GM04504 (cell line): Measurements from ENCODE around the gene CYB561D1.

Experiments used
- DNase-seq: peaks from one replicate; pipeline ENCODE4 v3.0.0-alpha.2; 2012; ENCODE audit warnings: low read depth

CYB561D1 gene

DNA sequence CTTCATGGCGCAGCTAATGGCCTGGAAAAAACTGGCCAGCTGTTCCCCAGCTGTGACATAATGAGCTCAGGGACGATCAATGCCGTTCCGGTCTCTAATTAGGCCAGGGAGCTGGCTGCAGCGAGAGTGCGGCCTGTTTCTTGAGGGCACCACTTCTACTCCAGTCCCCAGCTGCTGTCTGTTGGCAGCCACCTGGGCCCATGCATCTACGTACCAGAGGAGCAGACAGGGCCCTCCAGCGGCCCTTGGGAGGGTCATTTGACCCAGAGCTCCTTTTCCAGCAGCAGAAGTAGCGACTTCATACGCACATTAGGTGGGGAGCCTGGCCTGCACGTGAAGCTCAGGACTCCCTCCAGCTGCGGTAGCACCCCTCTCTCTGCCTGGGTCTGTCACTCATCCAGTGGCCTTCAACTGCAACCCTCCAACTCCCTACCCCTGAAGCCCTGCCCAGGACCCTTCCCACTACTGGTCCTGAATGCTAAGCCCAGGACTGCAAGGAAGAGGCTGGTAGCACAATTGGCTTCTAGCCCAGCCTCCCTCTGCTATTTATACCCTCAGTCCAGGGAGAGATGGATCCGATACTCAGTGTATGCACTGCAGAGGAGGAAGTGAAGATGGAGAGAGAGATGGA lies 36.7 kb downstream of the CYB561D1 start:
- no peak for DNase-seq

DNA sequence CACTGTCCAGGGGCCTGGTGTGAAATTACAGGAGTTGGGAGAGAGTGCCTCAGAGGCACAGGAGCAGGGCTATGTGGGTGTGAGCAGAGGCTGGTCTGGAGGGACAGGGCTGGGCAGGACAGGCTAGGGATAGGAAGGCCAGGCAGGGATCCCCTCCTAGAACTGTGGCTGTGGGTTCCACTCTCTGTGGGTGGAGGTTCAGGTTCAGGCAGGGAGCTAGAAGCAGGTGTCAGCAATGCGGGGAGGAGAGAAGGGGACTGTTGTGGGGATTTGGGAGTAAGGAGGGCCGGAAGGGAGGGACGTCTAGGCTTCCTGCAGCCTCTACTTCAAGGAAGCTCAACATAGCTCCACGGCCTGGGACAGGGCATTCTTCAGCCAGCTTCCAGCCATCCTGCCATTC lies 37.5 kb downstream of the CYB561D1 start:
- DNase-seq = no peak

DNA sequence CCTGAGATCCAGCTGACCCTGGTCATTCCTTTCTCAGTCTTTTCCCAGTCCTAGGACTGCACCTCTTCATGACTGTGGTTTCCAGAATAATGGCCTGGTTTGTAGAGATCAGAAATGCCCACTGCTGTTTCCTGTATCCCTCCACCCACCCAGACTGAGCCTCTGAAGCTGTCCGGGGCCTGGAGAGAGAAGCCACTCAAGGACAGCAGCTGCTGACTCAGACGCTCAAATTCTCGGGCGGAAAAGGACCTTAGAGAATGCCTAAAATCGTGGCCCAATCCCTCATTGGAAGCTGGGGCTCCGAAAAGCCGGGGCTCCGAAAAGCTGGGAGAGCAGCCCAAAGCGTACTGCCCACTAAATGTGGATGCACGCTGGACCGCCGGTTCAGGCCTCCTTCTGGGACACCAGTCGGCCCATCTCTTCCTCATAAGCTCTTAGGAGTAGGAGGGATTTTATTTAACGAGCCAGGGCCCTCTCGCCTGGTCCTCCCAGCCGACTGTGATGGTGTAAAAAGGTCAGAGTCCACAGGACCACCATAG lies 38.0 kb downstream of the CYB561D1 start:
- no peak for DNase-seq

DNA sequence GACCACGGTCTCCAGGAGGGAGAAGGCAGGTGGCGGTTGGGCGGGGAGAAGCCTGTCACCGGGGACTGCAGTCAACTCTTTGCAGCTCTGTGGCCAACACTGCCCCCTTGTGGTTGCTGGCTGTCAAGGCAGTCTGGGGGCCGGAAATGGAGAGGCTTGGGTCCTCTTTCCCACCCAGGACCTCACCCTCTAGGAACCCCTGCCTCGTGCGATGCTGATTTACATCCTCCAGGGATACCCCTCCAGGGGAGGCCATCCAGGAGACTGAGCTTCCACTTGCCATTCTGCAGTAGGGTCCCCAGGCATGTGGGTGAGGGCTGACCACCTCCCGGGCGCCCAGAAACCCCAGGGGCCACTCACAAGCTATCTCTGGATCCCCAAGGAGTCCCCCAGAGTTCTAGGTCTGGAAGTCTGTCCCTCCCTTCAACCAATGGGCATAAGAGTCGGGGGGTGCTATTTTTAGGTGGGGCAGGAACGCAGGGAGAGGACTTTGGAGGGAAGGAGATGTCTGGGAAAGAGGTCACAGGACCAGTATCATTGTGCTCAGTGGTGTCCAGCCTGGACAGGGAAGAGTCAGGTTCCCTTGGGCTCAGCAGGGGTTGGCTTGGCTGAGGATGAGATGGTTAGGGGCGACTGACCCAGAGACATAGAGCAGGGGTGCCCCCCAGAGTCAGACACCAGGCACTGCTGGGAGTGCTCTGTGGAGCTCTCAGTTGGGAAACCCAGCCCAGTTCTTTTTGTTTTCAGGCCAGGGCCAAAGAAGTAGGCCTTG lies 38.7 kb downstream of the CYB561D1 start:
- peak; percentile 36 for DNase-seq

DNA sequence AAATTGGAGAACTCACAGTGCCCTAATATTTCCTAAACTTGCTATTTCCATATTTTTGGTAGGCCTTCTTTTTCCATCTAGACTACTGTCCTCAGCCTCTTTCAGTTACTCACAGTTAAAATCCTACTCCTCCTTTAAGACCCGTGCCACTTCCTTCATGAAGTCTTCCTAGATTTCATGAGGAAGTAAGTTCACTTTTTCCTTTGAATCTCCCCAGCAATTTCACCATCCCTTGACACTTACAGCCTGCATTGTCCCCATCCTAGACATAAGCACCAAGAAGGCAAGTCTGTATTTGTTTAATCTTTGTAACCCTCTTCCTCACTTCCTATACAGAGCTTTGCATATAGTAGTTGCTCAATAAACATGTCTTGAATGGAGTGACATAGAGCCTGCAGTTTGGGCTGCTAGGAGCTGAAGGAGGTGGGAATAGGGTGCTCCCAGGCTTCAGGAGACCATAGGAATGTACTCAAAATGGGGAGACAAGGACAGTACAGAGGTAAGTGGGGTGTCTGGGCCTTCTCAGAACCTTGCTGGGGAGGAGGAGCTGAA lies 40.5 kb downstream of the CYB561D1 start:
- no peak for DNase-seq

DNA sequence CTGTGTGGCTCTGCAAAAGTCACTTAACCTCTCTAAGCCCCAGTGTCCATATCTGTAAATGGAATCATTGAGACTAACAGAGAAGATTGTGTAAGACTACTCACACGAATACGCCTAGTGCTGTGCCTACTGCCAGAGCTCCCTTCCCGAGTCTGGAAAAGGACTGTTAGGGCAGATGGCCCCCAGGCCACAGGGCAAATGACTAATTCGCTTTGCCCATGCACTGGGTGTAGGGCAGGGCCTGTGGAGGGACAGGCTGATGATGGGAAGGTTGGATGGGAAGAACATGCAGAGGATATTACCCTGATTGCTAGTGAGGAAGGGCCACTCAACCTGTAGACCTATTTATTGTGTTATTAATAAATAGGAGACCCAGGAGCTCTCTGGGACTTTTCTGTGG lies 41.6 kb downstream of the CYB561D1 start:
- DNase-seq = no peak

DNA sequence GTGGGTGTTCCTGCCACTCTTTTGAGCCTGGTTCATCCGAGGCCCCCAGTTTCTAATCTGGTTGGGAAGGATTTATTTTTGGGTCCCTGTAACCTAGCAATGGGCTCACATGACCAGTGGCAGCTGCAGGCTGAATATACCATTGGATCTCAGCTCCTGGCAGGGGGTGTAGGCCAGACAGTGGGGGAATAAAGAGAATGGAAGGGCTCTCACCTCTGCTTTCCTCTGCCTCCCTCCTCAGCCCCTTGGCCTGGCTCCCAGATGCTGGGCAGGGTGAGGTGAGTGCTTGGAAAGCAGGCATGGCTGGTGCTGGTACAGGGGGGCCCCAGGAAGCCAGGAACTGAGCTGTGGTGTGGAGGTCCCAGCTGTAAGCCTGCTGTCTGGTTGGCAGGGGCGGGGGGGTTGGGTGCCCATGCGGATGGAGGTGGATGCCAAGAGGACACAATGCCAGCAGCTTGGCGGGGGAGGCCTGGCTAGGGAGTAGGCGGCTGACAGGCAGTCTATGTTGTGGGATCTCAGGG lies 42.1 kb downstream of the CYB561D1 start:
- no peak for DNase-seq

DNA sequence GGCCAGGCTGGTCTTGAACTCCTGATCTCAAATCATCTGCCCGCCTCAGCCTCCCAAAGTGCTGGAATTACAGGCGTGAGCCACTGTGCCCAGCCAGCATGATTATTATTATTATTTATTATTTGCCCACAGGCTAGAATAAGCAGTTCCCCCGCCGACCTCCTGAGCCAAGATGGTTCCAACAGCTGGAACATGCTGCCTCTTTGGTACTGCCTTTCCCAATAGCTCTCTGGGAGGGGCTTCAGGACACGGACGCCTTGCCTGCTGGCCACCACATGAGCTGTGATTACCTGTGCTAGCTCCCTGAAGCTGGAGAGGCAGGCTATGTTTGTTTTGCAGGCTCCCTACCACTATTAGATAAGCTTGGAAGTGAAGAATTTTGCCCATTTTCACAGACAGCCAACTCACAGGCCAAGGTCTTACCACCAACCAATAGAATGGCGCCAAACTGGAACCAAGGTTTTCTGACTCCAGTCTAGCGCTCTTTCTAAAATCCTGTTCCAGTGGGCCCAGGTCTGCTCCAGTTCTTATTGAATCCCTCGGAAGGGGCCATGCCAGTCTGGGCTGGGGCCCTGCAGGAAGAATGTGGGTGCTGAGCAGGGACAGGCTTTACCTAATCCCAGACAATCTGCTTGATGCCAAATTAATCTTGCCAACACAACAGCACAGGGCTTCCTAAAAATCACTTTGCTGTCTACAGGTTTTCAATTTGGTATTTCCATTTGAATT lies 43.7 kb downstream of the CYB561D1 start:
- DNase-seq = no peak

DNA sequence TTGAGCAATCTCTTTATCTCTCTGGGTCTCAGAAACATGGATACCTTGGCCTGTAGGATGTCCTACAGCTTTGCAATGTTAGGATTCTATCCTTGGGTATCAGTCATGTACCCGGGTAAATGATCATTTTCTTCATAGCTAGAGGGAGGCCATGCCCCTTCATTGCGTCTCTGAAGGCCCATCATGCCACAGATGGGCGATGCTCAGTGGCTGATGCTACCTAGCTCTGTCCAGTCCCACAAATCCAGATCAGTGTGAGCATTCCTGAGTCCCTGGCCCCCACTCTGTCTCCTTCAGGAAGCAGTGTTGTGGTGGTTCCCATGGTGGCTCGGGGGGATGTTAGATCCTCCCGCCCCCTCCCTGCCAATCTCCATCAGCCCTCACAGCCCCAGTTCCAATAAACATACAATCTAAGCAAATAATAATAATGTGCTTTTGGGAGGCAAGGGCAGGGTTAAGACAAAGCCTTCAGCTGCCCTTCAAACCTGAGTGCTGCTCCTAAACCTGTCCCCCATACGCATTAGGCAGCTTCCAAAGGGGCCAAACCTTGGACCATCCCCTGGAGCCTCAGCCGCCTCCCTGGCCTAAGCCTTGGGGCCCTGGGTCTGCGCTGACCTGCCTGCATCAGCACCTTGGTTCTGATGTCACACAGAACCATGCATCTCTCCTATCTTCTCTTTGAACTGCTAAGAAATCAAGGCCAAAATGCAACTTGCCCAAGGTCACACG lies 45.1 kb downstream of the CYB561D1 start:
- DNase-seq = no peak

DNA sequence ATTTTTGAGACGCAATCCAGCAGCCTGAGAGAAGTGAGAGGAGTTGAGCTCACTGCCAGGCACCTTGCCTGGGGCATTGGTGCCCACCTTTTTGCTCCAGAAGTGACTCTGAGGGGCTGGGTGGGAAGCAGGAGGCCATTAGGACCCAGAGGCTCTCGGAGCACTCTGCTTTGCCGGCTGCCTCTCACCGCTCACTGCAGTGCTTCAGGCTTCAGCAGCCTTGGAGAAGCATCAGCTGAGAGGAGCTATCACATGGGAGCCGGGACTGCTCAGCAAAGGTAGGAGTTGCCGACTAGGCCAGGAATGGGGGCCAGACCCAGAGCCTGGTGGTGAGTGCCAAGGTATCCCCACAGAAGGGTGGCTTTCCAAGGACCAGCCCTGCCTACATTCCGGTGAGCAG lies 45.8 kb downstream of the CYB561D1 start, which contains the start of gene GPR61:
TSS of gene GPR61 (plus strand) at position 197 of the 400 bp plus-strand sequence. CDS start 3,151 bp downstream, outside the sequence.
- DNase-seq = no peak

DNA sequence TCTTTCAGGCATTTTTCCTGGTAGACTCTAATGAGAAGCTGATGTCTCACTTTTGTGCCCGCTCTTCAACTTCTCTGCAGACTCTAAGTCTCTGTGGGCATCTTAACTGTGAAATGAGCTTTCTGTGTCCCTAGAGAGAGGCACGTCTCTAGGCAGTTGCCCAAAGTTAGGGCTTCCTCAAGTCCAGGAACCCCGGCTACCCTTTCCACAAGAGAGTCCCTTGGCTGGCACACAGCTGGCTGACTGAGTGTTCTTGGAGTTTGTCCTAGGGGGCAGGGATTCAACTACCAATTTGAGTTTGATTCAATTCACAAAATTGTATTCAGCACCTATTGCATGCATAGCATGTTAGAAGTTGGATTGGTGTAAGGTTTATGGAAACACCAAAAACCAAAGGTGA lies 47.2 kb downstream of the CYB561D1 start:
- DNase-seq = no peak

DNA sequence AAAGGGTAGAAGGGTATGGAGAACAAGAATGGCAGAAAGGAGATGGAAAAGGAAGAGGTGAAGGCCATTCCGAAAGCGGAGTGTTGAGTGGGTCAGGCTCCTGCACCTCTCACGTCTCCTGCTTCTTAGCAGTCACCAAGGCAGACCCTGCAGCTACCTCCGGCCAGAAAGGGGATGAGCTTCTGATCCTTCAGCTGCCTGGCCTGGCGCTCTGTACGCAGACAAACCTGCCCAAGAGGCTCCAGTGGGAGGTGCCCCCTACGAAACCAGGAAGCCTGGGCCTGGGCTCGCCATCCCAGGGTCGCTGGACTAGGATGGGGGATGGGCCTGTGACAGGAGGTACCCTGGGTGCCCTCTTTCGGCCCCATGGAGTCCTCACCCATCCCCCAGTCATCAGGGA lies 48.8 kb downstream of the CYB561D1 start:
- DNase-seq = no peak

DNA sequence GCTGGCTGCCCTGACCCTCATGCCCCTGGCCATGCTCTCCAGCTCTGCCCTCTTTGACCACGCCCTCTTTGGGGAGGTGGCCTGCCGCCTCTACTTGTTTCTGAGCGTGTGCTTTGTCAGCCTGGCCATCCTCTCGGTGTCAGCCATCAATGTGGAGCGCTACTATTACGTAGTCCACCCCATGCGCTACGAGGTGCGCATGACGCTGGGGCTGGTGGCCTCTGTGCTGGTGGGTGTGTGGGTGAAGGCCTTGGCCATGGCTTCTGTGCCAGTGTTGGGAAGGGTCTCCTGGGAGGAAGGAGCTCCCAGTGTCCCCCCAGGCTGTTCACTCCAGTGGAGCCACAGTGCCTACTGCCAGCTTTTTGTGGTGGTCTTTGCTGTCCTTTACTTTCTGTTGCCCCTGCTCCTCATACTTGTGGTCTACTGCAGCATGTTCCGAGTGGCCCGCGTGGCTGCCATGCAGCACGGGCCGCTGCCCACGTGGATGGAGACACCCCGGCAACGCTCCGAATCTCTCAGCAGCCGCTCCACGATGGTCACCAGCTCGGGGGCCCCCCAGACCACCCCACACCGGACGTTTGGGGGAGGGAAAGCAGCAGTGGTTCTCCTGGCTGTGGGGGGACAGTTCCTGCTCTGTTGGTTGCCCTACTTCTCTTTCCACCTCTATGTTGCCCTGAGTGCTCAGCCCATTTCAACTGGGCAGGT lies 49.5 kb downstream of the CYB561D1 start:
- no peak for DNase-seq

DNA sequence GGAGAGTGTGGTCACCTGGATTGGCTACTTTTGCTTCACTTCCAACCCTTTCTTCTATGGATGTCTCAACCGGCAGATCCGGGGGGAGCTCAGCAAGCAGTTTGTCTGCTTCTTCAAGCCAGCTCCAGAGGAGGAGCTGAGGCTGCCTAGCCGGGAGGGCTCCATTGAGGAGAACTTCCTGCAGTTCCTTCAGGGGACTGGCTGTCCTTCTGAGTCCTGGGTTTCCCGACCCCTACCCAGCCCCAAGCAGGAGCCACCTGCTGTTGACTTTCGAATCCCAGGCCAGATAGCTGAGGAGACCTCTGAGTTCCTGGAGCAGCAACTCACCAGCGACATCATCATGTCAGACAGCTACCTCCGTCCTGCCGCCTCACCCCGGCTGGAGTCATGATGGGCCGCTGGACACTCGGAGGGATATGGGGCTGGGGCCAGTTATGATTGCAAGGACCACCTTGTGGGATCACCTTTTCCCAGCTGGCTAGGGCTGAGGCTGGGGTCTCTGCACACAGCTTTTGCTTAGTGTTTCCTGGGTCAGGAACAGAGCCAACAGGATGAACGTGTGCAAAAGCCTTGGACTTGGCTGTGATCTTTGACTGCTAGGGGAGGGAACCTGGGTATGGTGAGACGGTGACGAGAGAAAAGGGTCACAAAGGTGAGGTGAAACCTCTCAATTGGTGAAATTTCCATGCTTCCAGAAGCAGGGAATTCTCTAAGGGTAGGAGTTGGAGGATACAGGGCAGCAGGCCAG lies 50.3 kb downstream of the CYB561D1 start:
- no peak for DNase-seq

DNA sequence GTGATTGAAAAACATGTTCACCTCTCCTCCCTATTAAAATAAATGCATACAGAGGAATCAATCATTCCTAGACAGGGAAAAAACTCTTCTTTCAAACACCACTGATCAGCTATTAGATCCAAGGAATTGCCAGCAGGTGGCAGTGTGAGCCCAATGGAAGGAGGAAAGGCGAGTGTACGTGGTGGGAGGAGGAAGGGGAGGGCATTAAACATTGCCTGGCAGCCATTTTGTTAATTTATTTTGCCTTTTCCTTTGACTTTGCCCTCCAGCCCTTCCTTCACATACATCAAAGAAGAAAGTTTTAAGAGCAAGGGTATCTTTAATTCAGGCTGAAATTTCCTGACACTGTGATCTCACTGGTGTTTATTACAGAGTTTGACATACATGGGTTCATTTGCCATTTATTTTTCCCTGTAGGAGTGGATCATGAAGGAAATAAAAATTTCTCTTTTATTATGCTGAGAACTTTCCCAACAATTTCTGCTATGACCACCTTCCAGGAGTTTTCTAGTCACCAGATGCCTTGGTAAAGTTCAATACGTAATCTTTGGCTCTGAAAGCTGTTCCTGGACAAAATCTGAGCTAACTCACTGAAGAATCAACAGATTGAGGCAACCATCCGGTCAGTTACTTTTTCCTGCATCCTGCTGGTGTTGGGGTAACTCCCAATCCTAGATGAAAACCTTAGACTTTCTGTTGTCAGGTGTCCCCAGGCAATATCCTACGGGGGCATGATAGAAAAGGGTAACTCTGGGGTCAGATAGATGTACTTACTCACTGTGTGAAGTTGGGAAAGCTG lies 52.6 kb downstream of the CYB561D1 start:
- peak; percentile 71 for DNase-seq

DNA sequence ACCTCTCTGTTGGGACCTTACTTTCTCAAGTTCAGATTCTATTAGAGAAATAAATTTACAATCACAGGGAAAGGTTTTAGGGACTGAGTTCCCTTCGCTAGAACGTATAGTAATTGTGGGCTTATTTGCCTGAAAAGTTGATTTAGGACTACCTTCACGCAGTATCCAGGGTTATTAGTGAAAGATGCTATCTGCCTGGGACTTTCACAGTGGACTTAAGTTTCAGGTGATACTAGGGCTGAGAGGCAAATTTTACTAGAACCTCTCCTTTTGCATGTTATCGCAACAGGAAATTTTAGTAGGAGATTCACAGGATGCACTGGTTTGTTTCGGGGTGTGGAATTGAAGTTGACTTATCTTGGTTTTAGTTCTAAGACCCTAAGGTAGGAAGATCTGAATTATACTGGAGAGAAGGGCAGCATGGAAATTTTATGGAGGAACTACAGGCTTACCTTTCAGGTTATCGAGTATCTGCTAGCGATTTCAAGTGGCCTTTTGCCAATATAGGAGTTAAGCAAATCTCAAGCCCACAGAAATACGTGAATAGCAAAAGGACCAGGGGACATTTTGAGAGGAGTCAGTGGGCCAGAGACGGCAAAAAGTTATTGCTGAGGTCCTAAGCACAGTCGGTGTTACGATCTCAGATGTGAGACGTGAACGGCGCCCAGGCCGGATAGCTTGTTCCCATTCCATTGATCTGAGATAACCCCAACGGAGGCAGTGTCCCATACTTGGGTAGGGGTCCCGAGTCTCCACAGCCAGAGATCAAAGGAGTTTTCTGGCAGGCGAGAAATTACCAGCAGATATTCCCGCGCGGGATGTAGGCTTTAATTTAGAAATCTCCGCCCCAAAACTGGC lies 53.8 kb downstream of the CYB561D1 start:
- DNase-seq = no peak

DNA sequence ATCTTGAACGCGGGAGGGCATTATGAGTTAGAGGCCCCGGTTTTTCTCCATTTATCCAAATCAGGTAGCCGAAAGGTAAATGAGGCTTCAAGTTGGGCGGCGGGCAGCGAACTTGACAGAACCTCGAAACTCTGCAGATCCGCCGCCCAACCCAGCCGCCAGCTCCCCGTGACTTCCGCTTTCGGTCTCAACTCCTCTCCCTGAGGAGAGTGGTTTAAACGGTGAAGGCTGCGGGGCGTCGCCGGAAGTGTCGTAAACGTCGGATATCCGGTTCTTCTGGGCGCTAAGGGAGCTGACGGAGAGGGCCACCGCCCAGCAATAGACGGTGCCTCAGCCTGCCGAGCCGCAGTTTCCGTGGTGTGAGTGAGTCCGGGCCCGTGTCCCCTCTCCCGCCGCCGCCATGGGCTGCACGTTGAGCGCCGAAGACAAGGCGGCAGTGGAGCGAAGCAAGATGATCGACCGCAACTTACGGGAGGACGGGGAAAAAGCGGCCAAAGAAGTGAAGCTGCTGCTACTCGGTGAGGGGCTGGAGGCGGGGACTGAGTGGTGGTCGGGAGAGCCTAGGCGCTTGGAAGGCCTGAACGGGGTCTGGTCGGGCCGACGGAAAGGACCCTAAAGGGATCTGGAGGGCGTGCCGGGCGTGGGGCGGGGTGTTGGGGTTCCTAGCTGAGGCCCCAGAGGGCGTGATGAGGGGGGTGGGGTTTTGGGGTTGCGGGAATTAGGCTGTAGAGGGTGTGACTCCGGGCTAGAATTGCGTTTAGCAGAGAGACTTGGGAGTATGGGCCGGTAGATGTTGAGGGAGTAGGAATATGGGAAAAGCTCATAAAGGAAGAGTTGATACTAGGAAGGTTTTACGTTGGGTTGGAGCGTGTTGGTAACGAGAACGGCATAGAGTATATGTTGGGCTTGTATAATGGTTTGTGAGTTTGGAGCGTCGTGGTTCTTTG lies 54.7 kb downstream of the CYB561D1 start, which contains the start of gene GNAI3:
TSS of gene GNAI3 (plus strand) at position 295 of the 947 bp plus-strand sequence. CDS start at position 401, 106 bp downstream.
- DNase-seq = peak; percentile 93
